Kidney epithelial cell (primary cell): ENCODE data around the gene PPIH. TPM values are rescaled to one million over a fixed set of nuclear protein-coding genes. Genes with fewer than 3 reads are reported as not detected.

Experiments
- DNase-seq: peaks from one replicate; pipeline ENCODE4 v3.0.0-alpha.2; 2010; ENCODE audit warnings: low read depth
- H3K27me3 ChIP-seq: 2 replicates; pipeline ENCODE4 v1.6.0; 2011; ENCODE audit warnings: low read length; ENCODE audit not compliant: control insufficient read depth, insufficient read depth
- H3K36me3 ChIP-seq: 2 replicates; pipeline ENCODE4 v1.5.1; 2011; ENCODE audit warnings: low read length; ENCODE audit not compliant: control insufficient read depth, insufficient read depth
- H3K4me3 ChIP-seq: 2 replicates; pipeline ENCODE4 v1.5.1; 2011; ENCODE audit warnings: low read depth, mild to moderate bottlenecking, control low read depth, low read length
- total RNA-seq: library from RNA; depleted of rRNA; stranded (reverse); fragments of >200 nt; gene quantifications from 2 replicates; pipeline ENCODE4 v1.2.3, GENCODE V29; 2015
- TF ChIP-seq, protein P1 (sequence below): IDR thresholded peaks from 2 replicates; pipeline ENCODE4 v1.5.1; 2011; ENCODE audit warnings: mild to moderate bottlenecking, moderate library complexity, low read length, control low read depth, inconsistent platforms; ENCODE audit not compliant: insufficient read depth, poor library complexity, severe bottlenecking

PPIH gene
- total RNA-seq, 1 donor from 2014 or later, result 43.7 TPM

DNA sequence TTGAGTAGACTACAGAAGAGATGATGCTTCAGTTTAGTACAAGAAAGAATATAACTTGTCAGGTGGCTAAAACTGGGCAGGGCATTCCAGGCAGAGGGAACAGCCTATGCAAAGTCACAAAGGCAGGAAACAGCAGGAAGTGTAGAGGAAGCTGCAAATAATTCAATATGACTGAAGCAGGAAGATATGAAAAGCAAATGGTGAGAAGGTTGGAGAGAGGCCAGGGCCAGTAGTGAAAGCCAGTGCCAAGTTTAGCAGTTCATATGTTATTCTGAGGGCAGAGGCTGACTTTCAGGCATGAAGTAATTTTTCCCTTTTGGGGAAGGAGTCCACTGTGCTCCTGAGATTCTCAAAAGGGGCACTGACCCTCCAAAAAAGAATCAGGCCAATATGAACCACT is 16.0 kb downstream of the PPIH start:
- DNase-seq, result no peak
- no peaks in the 10 kb centered on the region for H3K36me3 ChIP-seq
- TF ChIP-seq, protein P1, sequence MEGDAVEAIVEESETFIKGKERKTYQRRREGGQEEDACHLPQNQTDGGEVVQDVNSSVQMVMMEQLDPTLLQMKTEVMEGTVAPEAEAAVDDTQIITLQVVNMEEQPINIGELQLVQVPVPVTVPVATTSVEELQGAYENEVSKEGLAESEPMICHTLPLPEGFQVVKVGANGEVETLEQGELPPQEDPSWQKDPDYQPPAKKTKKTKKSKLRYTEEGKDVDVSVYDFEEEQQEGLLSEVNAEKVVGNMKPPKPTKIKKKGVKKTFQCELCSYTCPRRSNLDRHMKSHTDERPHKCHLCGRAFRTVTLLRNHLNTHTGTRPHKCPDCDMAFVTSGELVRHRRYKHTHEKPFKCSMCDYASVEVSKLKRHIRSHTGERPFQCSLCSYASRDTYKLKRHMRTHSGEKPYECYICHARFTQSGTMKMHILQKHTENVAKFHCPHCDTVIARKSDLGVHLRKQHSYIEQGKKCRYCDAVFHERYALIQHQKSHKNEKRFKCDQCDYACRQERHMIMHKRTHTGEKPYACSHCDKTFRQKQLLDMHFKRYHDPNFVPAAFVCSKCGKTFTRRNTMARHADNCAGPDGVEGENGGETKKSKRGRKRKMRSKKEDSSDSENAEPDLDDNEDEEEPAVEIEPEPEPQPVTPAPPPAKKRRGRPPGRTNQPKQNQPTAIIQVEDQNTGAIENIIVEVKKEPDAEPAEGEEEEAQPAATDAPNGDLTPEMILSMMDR, result no peak
- no peak overlapping the region for H3K4me3 ChIP-seq
- H3K27me3 ChIP-seq, result no peaks in the 10 kb centered on the region

DNA sequence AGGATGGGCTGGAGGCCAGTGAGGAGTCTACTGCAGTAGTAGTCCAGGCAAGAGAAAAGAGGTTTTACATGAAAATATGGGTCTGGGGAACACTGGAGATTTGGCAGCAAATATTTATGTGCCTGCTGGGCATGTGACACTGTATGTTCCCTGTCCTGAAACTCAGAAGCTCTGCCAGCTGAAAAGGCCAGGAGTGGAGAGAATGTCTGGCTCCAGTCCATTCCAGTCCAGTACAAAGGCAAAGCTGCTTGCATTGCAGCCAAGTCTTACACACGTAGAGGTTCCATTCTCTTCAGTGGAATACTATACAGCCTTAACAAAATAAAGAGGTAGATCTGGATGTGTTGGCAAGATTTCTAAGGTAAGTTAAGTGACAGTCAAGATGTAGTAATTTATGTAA is 16.5 kb downstream of the PPIH start:
- TF ChIP-seq, protein P1, result no peak
- Histone ChIP-seq H3K27me3 (no peaks in the 10 kb centered on the region), H3K4me3 (no peak overlapping the region), H3K36me3 (no peaks in the 10 kb centered on the region)
- DNase-seq, result no peak

DNA sequence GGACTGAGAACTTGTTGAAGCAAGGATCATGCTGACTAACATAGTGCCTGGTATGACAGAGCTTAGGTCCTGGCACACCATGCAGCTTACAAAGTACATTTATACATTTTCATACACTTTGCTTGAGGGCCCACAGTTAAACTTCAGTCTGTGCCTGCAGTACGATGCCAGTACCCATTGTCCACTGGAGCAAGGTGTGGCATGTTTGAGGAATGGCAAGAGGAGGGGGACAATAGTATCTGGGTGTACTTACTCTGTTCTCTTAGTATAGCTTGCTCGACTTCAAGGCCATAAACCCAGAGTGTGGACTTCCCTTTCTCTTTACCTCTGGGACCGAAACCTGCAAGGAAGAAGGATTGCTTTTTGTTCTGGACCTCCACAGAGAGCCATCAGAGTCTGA is 17.2 kb downstream of the PPIH start:
- Histone ChIP-seq H3K4me3 (no peak overlapping the region), H3K36me3 (no peaks in the 10 kb centered on the region), H3K27me3 (no peaks in the 10 kb centered on the region)
- TF ChIP-seq, protein P1, result no peak
- no peak for DNase-seq

DNA sequence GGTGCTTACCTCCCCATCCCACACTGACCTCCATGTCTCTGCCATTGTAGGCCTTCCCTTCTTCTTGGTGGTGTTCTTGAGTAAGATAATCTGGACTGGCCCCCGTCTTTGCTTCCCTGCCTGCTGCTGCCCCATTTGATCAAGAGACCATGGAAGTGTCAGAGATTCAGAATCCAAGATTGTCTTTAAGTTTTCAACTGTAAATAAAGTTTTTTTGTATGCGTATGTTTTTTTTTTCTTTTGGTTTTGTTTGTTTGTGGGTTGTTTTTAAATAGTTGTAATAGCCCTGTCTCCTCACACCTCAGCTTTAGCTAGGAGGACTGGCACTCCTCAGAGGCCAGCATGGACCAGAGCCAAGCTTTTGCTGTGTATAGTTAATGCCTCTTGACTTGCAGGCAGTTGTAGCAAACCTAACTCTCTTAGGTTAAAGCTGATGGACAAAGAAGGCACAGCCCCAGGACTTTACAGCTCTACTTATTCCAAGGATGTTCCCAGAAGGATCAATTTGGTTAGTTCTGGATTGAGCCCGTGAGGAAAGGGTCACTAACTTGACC is 18.4 kb downstream of the PPIH start:
- no peak overlapping the region for H3K4me3 ChIP-seq

GRCh38 chr1:42679364-42679983 is 21.3 kb downstream of the PPIH start:
- TF ChIP-seq, protein P1, result no peak
- no peak overlapping the region for H3K4me3 ChIP-seq

More for the DNA sequence above, 18.4 kb downstream of the PPIH start:
- TF ChIP-seq, protein P1, result no peak
- no peak for DNase-seq
- H3K36me3 ChIP-seq, result no peaks in the 10 kb centered on the region
- H3K27me3 ChIP-seq, result no peaks in the 10 kb centered on the region

DNA sequence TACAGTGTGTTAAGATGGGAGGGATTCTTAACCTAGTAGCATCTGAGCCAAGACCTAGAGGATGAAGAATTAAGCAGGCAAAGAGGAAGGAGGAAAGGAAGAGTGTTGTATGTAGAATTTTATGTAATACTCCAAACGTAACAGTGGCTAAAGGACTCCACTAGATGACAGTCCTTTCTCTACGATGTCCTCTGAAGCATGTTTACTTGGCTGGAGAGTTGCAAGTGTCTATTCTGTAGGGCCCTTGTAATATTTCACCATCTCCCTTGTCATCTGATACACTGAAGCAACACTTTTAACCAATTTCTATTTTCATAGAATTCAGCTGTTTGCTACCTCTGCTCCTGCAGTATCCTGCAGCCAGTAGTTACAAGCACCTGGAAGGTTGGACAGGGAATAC is 21.8 kb downstream of the PPIH start:
- Histone ChIP-seq H3K36me3 (no peaks in the 10 kb centered on the region), H3K4me3 (no peak overlapping the region), H3K27me3 (no peaks in the 10 kb centered on the region)
- no peak for DNase-seq
- TF ChIP-seq, protein P1, result no peak

More at GRCh38 chr1:42679364-42679983, 21.3 kb downstream of the PPIH start:
- Histone ChIP-seq H3K27me3 (no peaks in the 10 kb centered on the region), H3K36me3 (no peaks in the 10 kb centered on the region)
- no peak for DNase-seq
